GM21717 (cell line): Measurements from ENCODE around the gene RECQL5.

Experiments used
- ATAC-seq: cut with Tn5 transposase; IDR thresholded peaks from one replicate; pipeline ENCODE4 v1.9.1; 2021; ENCODE audit warnings: mild to moderate bottlenecking, moderate library complexity; ENCODE audit not compliant: unreplicated experiment

RECQL5 gene

GRCh38 chr17:75666959-75667790 is at the start of gene RECQL5, which contains the start of gene SAP30BP:
RECQL5 (minus strand) TSS chr17:75667154; CDS start chr17:75666557, 597 bp downstream.
SAP30BP (plus strand) TSS chr17:75667338; CDS start chr17:75667373, 35 bp downstream.
- ATAC-seq = peak; percentile 60

GRCh38 chr17:75712446-75712845 is 45.5 kb upstream of the RECQL5 start:
- ATAC-seq = no peak

- no peak for ATAC-seq
These were observed 40.2 kb upstream of the RECQL5 start for GRCh38 chr17:75707079-75707571.

GRCh38 chr17:75706042-75706728 is 39.2 kb upstream of the RECQL5 start:
- no peak for ATAC-seq

GRCh38 chr17:75704963-75705875 is 38.3 kb upstream of the RECQL5 start:
- no peak for ATAC-seq

GRCh38 chr17:75703591-75703990 is 36.6 kb upstream of the RECQL5 start:
- no peak for ATAC-seq

GRCh38 chr17:75703191-75703590 is 36.2 kb upstream of the RECQL5 start:
- ATAC-seq = no peak

- no peak for ATAC-seq
These were observed 34.3 kb upstream of the RECQL5 start for GRCh38 chr17:75701288-75701687.

GRCh38 chr17:75698659-75699058 is 31.7 kb upstream of the RECQL5 start:
- ATAC-seq = no peak

- ATAC-seq = no peak
These were observed 30.8 kb upstream of the RECQL5 start for GRCh38 chr17:75697651-75698291.

GRCh38 chr17:75695830-75696271 is 28.9 kb upstream of the RECQL5 start:
- ATAC-seq = no peak

GRCh38 chr17:75695141-75695829 is 28.3 kb upstream of the RECQL5 start:
- no peak for ATAC-seq

GRCh38 chr17:75694536-75694935 is 27.6 kb upstream of the RECQL5 start:
- ATAC-seq = no peak

GRCh38 chr17:75693500-75694481 is 26.8 kb upstream of the RECQL5 start:
- no peak for ATAC-seq

- no peak for ATAC-seq
These were observed 26.0 kb upstream of the RECQL5 start for GRCh38 chr17:75692976-75693375.

GRCh38 chr17:75691801-75692626 is 25.1 kb upstream of the RECQL5 start:
- ATAC-seq = no peak

GRCh38 chr17:75691371-75691791 is 24.4 kb upstream of the RECQL5 start:
- ATAC-seq = no peak

- no peak for ATAC-seq
These were observed 22.5 kb upstream of the RECQL5 start for GRCh38 chr17:75689441-75689873.
